HepG2 (cell line): Measurements from ENCODE around the gene NLRC5. TPM values are rescaled to one million over a fixed set of nuclear protein-coding genes. Genes with fewer than 3 reads are reported as not detected.
A peak's percentile ranks its signal among the peaks of the same experiment; 100 is the strongest.

Experiments
- CBX2 ChIP-seq, 2 experiments: fragments of 200-600 bp in 1 of 2; sonication (generic); formaldehyde crosslinking in 1 of 2; IDR thresholded peaks; 2 replicates each; pipeline versions ENCODE4 v1.7.0 to v1.8.1; 2018 to 2022; ENCODE audit warnings: low read depth in 2 of 2, low read length in 1 of 2, mild to moderate bottlenecking in 1 of 2, missing genetic modification reagents in 1 of 2
- DMAP1 ChIP-seq: IDR thresholded peaks from 2 replicates; pipeline ENCODE4 v1.6.1; 2016
- GLI4 ChIP-seq: sonication (generic); formaldehyde crosslinking; IDR thresholded peaks from 2 replicates; pipeline ENCODE4 v1.5.1; 2020; ENCODE audit warnings: missing genetic modification reagents, mild to moderate bottlenecking, moderate library complexity, borderline replicate concordance
- GMEB2 ChIP-seq: IDR thresholded peaks from 2 replicates; pipeline ENCODE4 v1.6.1; 2016; ENCODE audit warnings: missing biosample characterization, missing genetic modification reagents, low read depth
- HMGA1 ChIP-seq: sonication (generic); formaldehyde crosslinking; conservative IDR thresholded peaks from 2 replicates; pipeline ENCODE4 v1.4.0; 2020; ENCODE audit warnings: missing genetic modification reagents
- HOXA9 ChIP-seq: sonication (generic); formaldehyde crosslinking; IDR thresholded peaks from 2 replicates; pipeline ENCODE4 v1.8.1; 2022; ENCODE audit warnings: missing genetic modification reagents, mild to moderate bottlenecking, moderate library complexity, borderline replicate concordance
- KLF11 ChIP-seq: IDR thresholded peaks from 2 replicates; pipeline ENCODE4 v1.6.1; 2016; ENCODE audit warnings: missing compliant biosample characterization
- MBD4 ChIP-seq: IDR thresholded peaks from 2 replicates; pipeline ENCODE4 v1.6.1; 2012; ENCODE audit warnings: low read length, inconsistent platforms, borderline replicate concordance
- NCOA2 ChIP-seq: sonication (generic); formaldehyde crosslinking; IDR thresholded peaks from 2 replicates; pipeline ENCODE4 v1.8.0; 2022; ENCODE audit warnings: inconsistent platforms
- NR1H2 ChIP-seq: sonication (generic); formaldehyde crosslinking; IDR thresholded peaks from 2 replicates; pipeline ENCODE4 v1.8.1; 2022; ENCODE audit warnings: low read depth, missing genetic modification reagents, borderline replicate concordance
- PAX8 ChIP-seq: sonication (generic); formaldehyde crosslinking; IDR thresholded peaks from 2 replicates; pipeline ENCODE4 v1.8.0; 2022; ENCODE audit warnings: mild to moderate bottlenecking, missing genetic modification reagents, borderline replicate concordance
- PHF21A ChIP-seq: sonication (generic); formaldehyde crosslinking; IDR thresholded peaks from 2 replicates; pipeline ENCODE4 v1.5.0; 2020; ENCODE audit warnings: mild to moderate bottlenecking, missing genetic modification reagents
- RBFOX2 ChIP-seq: fragments of 200-400 bp; formaldehyde crosslinking; IDR thresholded peaks from 2 replicates; pipeline ENCODE4 v1.6.1; 2017; ENCODE audit warnings: low read depth, mild to moderate bottlenecking, low read length
- SIN3A ChIP-seq: IDR thresholded peaks from 2 replicates; pipeline ENCODE4 v1.6.1; 2011; ENCODE audit warnings: low read depth, mild to moderate bottlenecking, control low read depth, low read length, borderline replicate concordance
- SNAI1 ChIP-seq: sonication (generic); formaldehyde crosslinking; IDR thresholded peaks from 2 replicates; pipeline ENCODE4 v1.5.0; 2020; ENCODE audit warnings: mild to moderate bottlenecking, missing genetic modification reagents, borderline replicate concordance
- SOX6 ChIP-seq, 2 experiments: fragments of 450-650 bp in 1 of 2; sonication (generic) in 1 of 2; formaldehyde crosslinking in 1 of 2; IDR thresholded peaks; 2 replicates each; pipeline versions ENCODE4 v1.4.0 to v1.6.1; 2017 to 2020; ENCODE audit warnings: antibody characterized with exemption in 1 of 2, mild to moderate bottlenecking in 1 of 2, missing genetic modification reagents in 1 of 2
- SPEN ChIP-seq: sonication (generic); formaldehyde crosslinking; IDR thresholded peaks from 2 replicates; pipeline ENCODE4 v1.5.1; 2020; ENCODE audit warnings: low read depth, mild to moderate bottlenecking, missing genetic modification reagents
- XRCC5 ChIP-seq: fragments of 200-400 bp; formaldehyde crosslinking; optimal IDR thresholded peaks from 2 replicates; pipeline ENCODE3; 2017; ENCODE audit warnings: mild to moderate bottlenecking, low read length
- ZBTB1 ChIP-seq: sonication (generic); formaldehyde crosslinking; IDR thresholded peaks from 2 replicates; pipeline ENCODE4 v1.4.0; 2020; ENCODE audit warnings: missing genetic modification reagents, borderline replicate concordance
- ZNF207 ChIP-seq: fragments of 450-650 bp; IDR thresholded peaks from 2 replicates; pipeline ENCODE4 v1.6.1; 2016; ENCODE audit warnings: antibody characterized with exemption, borderline replicate concordance
- ZNF256 ChIP-seq: sonication (generic); formaldehyde crosslinking; conservative IDR thresholded peaks from 2 replicates; pipeline ENCODE4 v1.4.0; 2020; ENCODE audit warnings: missing genetic modification reagents
- ZNF619 ChIP-seq: sonication (generic); formaldehyde crosslinking; IDR thresholded peaks from 2 replicates; pipeline ENCODE4 v1.4.0; 2020; ENCODE audit warnings: mild to moderate bottlenecking, missing genetic modification reagents
- ZNF691 ChIP-seq: sonication (generic); formaldehyde crosslinking; IDR thresholded peaks from 2 replicates; pipeline ENCODE4 v1.4.0; 2020; ENCODE audit warnings: missing genetic modification reagents, low read depth, mild to moderate bottlenecking, borderline replicate concordance
- ZNF768 ChIP-seq: sonication (generic); formaldehyde crosslinking; IDR thresholded peaks from 2 replicates; pipeline ENCODE4 v1.4.0; 2020; ENCODE audit warnings: missing genetic modification reagents
- polyA plus RNA-seq, 8 experiments: library from polyadenylated mRNA; depleted of rRNA in 3 of 8; stranded (reverse) in 7 of 8; unstranded in 1 of 8; fragments of >200 nt; fragmentation: Illumina TruSeq in 4 of 8; extraction: Trizol in 4 of 8; gene quantifications; 2 replicates each; pipeline versions ENCODE4 v1.2.1 to v1.2.3, GENCODE V29; 2011 to 2016; ENCODE audit warnings: low read depth in 4 of 8, missing spikeins in 1 of 8, mixed read lengths in 1 of 8; ENCODE audit not compliant: insufficient read depth in 1 of 8
- total RNA-seq, 5 experiments: library from RNA; depleted of rRNA; stranded (reverse); fragments of >200 nt; fragmentation: Illumina TruSeq; extraction: Trizol; gene quantifications; 2 replicates each; pipeline ENCODE4 v1.2.3, GENCODE V29; 2016; ENCODE audit warnings: low read depth in 1 of 5
- TF ChIP-seq, protein P1 (sequence below): IDR thresholded peaks from 2 replicates; pipeline ENCODE4 v1.6.1; 2016; ENCODE audit warnings: missing genetic modification reagents, missing compliant biosample characterization
- TF ChIP-seq, protein P2 (sequence below): sonication (generic); formaldehyde crosslinking; IDR thresholded peaks from 2 replicates; pipeline ENCODE4 v1.4.0; 2020; ENCODE audit warnings: missing genetic modification reagents, borderline replicate concordance

Gene NLRC5
- total and polyA plus RNA-seq, 2 of the 13 experiments (the other 11 are each of a cell fraction or from before 2014, with no cell fraction given), result 6.3 to 12.7 TPM

- TF ChIP-seq NCOA2 (CRISPR knock-in tag), result peak; percentile 30; the same call in 1 of the 2 replicates
- TF ChIP-seq SPEN (CRISPR knock-in tag), result no peak
- no peak for TF ChIP-seq CBX2 (IDR thresholded peaks at IDR 0.05; ENCODE audit: low read depth, low read length)
- 0 out of 2 replicates have a peak, but pooled peaks have one; percentile 19 for TF ChIP-seq CBX2 (CRISPR knock-in tag; IDR thresholded peaks at IDR 0.05; ENCODE audit: low read depth)
- no peak for TF ChIP-seq PHF21A
- TF ChIP-seq KLF11 (CRISPR knock-in tag), result no peak
- no peak for TF ChIP-seq SOX6 (IDR thresholded peaks at IDR 0.05)
- TF ChIP-seq SOX6 (CRISPR knock-in tag; IDR thresholded peaks at IDR 0.05), result peak; percentile 35; the same call in 1 of the 2 replicates
- no peak for TF ChIP-seq SIN3A
- no peak for TF ChIP-seq MBD4
- no peak for TF ChIP-seq ZNF207
- TF ChIP-seq ZNF256 (CRISPR knock-in tag), result no peak
- no peak for TF ChIP-seq GMEB2
- no peak for TF ChIP-seq PAX8 (CRISPR knock-in tag)
- TF ChIP-seq, protein P1, sequence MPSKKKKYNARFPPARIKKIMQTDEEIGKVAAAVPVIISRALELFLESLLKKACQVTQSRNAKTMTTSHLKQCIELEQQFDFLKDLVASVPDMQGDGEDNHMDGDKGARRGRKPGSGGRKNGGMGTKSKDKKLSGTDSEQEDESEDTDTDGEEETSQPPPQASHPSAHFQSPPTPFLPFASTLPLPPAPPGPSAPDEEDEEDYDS (CRISPR knock-in tag), result no peak
- TF ChIP-seq, protein P2, sequence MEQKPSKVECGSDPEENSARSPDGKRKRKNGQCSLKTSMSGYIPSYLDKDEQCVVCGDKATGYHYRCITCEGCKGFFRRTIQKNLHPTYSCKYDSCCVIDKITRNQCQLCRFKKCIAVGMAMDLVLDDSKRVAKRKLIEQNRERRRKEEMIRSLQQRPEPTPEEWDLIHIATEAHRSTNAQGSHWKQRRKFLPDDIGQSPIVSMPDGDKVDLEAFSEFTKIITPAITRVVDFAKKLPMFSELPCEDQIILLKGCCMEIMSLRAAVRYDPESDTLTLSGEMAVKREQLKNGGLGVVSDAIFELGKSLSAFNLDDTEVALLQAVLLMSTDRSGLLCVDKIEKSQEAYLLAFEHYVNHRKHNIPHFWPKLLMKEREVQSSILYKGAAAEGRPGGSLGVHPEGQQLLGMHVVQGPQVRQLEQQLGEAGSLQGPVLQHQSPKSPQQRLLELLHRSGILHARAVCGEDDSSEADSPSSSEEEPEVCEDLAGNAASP (CRISPR knock-in tag), result 0 out of 2 replicates have a peak, but pooled peaks have one; percentile 47
- TF ChIP-seq RBFOX2, result no peak
- TF ChIP-seq ZNF768, result no peak; the same call in 1 of the 2 replicates
- TF ChIP-seq ZBTB1 (CRISPR knock-in tag), result no peak
- no peak for TF ChIP-seq HMGA1 (CRISPR knock-in tag)
- TF ChIP-seq XRCC5, result peak; percentile 74
- no peak for TF ChIP-seq ZNF691
- no peak for TF ChIP-seq SNAI1
- TF ChIP-seq GLI4 (CRISPR knock-in tag), result 0 out of 2 replicates have a peak, but pooled peaks have one; percentile 44
- no peak for TF ChIP-seq NR1H2
- TF ChIP-seq DMAP1 (CRISPR knock-in tag), result no peak
- no peak for TF ChIP-seq HOXA9 (CRISPR knock-in tag)
- peak; percentile 86 for TF ChIP-seq ZNF619 (CRISPR knock-in tag)
These were observed 38.2 kb upstream of the NLRC5 start (continued) for GRCh38 chr16:56950881-56951771.
